HT-29 (cell line): ENCODE results near the gene TCERG1L. TPM values are rescaled to one million over a fixed set of nuclear protein-coding genes. Genes with fewer than 3 reads are reported as not detected.
"Not testable (repeated sequence)": the region's sequence is repeated elsewhere in the genome, so short reads cannot be mapped to it uniquely, and the experiment has no call there.

Experiments used
- DNase-seq: peaks from one replicate; pipeline ENCODE4 v3.0.0-alpha.2; 2015; ENCODE audit warnings: low spot score
- total RNA-seq: library from RNA; depleted of rRNA; stranded (reverse); fragments of >200 nt; shearing (Covaris generic); gene quantifications from 2 replicates; pipeline ENCODE4 v1.2.3, GENCODE V29; 2014

Gene TCERG1L
- total RNA-seq, 1 experiment from 2014 or later, result not detected

DNA sequence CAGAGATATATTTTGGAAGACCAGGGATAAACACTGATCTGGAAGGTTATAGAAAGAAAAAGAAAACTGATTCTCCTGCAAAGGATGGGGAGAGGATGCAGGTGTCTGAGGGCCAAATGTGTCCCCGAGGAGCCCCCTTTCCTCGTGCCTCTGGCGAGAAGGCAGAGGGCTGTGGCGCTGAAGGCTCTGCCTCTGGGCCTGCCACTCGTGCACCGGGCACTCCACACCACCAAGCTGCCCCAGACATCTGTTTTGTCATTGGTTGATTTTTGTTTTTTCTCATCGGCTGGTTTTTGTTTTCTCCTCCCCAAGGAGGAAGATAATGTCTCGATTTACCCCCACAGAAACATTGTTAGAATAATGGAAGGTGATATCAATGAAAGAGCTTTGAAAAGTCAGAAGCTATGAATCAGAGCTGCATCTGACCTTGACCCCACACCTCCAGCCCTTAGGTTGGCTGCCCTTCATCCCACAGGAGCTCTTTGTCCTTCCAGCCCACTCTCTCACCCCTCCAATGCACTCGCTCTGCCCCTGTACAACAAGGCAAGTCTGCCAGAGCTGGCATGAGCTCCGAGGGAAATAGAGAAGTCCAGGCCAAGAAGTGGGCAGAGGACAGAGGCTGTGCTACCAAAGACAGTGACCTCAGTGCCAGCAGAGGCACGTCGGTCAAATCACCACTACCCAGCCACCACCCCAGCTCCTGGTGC, 124.8 kb downstream of the TCERG1L start:
- no peak for DNase-seq

- DNase-seq, result no peak
Measured at GRCh38 chr10:131184503-131184902, 127.0 kb downstream of the TCERG1L start.

- no peak for DNase-seq
Measured at GRCh38 chr10:131183546-131184045, 127.9 kb downstream of the TCERG1L start.

DNA sequence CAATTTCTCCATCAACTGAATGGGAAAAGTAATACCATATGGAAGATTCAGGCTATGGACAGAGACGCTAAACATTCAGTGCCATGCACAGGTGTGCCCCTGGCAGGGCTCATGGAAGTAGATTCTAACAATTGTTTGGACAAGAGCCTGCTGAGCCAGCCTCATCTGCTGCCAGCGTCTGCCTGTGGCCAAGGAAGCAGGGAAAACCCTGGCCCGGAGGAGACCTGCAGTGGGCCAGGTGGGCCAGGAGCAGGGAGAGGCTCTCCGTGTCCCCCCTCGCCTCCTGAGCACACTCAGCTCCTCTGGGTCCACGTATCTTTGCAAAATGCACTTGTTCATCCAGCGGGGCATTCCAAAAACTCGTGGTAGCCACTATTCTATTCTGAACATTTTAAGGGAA, 130.1 kb downstream of the TCERG1L start:
- no peak for DNase-seq

DNA sequence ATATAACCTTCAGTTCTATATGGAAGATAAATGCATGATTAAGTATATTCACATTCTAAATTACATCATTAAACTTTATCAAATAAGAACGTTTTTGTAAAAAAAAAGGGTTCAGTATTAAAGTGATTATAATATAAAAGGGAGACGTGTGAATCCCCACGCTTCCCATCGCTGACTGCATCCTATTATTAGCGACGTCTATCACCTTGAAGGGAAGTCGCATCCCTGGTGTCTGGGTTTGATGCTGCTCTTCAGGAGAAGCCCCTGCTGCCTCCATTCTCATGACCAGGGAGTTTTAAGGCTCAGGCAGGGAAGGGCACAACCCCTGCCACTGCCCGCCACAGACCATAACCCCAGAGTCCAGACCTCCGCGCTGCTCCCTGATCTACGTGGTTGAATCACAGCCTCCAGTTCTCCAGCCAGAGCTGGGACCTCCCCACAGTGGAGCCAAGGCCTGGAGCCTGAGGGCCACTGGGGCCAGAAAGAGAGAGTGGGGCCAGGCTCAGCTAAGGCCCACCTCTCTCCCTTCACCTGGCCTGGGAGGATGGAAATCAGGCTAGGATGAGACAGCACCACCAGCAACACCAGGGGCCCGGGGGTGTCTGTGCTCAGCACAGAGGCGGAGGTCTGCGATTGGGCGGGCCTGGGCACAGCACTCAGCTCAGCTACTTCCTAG, 130.6 kb downstream of the TCERG1L start:
- DNase-seq, result no peak

- DNase-seq, result no peak
Measured at GRCh38 chr10:131180086-131180485, 131.4 kb downstream of the TCERG1L start.

DNA sequence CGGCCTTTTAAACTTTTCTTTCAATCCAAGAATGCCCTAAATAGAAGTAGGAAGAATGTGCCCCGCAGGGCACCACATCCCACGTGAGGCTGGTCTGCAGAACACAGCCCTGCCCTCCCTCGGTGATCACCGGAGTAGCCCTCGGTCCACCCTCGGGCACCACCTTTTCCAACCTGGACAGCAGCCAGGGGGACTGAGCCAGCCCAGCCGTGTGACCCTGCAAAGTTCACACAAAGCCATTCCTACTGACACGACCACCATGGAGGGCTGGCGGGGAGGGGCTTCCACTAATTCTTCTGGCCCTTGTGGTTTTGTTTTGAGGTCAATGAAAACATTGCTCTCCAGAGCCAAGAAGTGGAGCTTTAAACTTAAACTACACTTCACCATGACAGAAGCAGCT, 132.2 kb downstream of the TCERG1L start:
- DNase-seq, result no peak

DNA sequence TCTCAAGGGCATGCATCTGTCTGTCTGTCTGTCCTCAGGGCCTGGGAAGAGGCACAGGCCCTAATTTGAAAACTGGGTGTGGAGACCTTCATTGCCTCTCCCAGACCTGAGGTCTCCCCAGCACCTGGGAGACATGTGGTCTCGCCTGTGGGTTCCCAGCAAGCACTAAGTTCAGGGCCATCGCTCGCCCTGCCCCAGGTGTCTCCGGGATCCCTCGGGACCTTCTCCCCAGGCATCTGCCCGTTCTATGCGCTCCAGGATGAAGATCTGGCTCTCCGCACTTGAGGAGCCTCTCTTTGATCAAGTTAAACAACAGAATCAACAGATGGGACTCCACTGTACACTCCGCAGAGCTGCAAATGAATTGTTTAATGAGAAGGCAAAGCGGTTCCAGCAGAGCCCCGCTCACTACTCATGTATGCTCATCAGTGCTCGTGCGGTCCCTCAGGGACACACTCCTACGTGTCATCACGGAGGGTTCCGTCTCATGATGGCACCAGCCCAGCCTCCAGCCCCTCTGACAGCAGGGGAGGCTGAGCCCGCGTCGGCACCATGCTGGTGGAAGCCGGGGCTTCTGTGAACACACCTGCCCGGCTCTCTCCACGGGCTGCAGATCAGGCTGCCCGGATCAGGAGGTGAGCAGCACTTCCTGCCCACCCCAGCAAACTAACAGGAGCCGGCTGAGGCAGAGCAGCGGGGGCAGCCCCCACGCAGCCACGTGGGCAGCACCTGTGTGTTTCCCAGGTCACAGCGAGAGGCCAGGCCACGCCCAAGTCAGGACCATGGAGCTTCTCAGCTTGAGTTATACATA, 132.8 kb downstream of the TCERG1L start:
- no peak for DNase-seq

DNA sequence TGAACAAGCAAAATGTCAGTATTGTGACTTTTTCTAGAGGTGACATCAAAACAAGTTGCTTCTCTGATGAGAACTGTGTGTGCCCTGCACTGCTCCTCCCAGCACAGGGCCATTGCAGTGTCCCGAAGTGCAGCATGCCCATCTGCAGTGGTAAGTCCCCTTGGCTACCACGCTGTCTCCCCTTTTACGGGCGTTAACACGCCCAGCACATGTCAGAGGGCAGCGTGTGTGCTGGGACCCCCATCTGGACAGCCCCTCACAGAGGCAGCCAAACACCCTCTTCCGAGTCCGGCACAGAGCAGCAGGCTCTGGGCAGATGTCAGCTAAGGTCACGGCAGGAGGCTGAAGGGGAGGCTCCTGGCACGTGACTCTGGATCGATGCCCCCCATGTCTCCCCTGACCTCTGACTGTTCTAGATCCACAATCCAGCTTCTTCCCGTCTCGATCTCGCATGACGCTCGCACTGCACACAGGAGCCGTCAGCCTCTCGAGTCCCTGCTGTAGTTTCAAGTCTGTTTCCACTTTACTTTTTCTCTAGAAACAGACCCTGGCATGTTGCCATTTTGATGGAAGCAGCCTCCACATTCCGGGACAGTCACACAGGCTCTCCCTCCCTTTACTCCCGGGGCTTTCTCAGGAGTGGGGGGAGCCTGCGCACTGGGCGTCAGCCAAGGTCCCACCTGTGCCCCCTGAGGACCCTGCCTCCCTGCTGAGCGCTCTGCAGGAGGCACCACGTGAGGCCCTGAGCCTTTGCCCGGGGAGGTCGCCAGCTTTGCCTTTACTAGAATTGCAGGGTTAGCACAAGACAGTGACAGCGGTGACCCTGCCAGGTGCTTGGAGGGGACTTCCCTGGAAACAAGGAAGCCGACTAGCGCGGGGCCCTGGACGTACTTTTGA, 133.8 kb downstream of the TCERG1L start:
- no peak for DNase-seq

GRCh38 chr10:131176907-131177306, 134.6 kb downstream of the TCERG1L start:
- no peak for DNase-seq

GRCh38 chr10:131176324-131176723, 135.2 kb downstream of the TCERG1L start:
- DNase-seq, result not testable (repeated sequence)

GRCh38 chr10:131175891-131176290, 135.6 kb downstream of the TCERG1L start:
- DNase-seq, result no peak

- no peak for DNase-seq
Measured at GRCh38 chr10:131174651-131175540, 136.6 kb downstream of the TCERG1L start.

DNA sequence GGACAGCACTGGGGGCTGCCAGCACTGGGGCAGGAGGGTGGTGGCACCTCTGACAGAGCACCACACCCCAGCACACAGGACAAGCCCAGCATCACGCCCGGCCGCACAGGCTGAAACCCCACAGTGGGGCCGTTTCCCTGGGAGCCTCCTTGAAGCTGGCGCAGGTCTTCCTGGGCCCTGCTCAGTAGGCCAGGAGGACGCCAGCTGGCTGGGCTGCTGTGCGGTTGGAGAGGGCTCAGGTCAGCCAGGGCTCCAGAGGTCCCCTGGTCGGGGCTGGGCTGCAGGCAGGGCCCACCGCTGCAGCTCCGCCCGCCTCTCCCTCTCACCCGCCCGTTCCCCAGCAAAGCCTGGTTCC, 137.3 kb downstream of the TCERG1L start:
- no peak for DNase-seq

- no peak for DNase-seq
Measured at GRCh38 chr10:131173484-131174210, 137.9 kb downstream of the TCERG1L start.

- no peak for DNase-seq
Measured at GRCh38 chr10:131172433-131172832, 139.1 kb downstream of the TCERG1L start.

GRCh38 chr10:131169146-131169545, 142.4 kb downstream of the TCERG1L start:
- no peak for DNase-seq

GRCh38 chr10:131168238-131168875, 143.2 kb downstream of the TCERG1L start:
- DNase-seq, result no peak
